A673 (cell line): ENCODE results near the gene ZNF391. TPM values are rescaled to one million over a fixed set of nuclear protein-coding genes. Genes with fewer than 3 reads are reported as not detected.
"Not testable (repeated sequence)": the region's sequence is repeated elsewhere in the genome, so short reads cannot be mapped to it uniquely, and the experiment has no call there.

Experiments
- BruUV-seq: library from RNA; stranded (reverse); fragments of 400-500 nt; replicated peaks from 2 replicates; lab custom pipeline; 2021; lab: Mats Ljungman, UMichigan
- CTCF ChIA-PET: fragments of 300-600 bp; sonication (Branson Sonifier 250); formaldehyde crosslinking; loops from one replicate; lab custom pipeline; 2022; ENCODE audit warnings: antibody characterized with exemption; lab: Charles Lee
- POLR2A ChIA-PET: fragments of 300-600 bp; sonication (Branson Sonifier 250); formaldehyde crosslinking; loops from one replicate; lab custom pipeline; 2022; ENCODE audit warnings: antibody characterized with exemption; ENCODE audit not compliant: low non-redundant PET; lab: Charles Lee
- DNase-seq: peaks from one replicate; pipeline ENCODE4 v3.0.0-alpha.2; 2015; ENCODE audit warnings: low spot score
- H3K27ac ChIP-seq: fragments of 200-600 bp; sonication (generic); 2 replicates; pipeline ENCODE4 v1.5.1; 2016; ENCODE audit warnings: mixed run types, low read depth, mild to moderate bottlenecking, mixed read lengths, antibody characterized with exemption, low read length; ENCODE audit not compliant: poor library complexity, severe bottlenecking
- H3K27me3 ChIP-seq: fragments of 200-600 bp; sonication (generic); replicated peaks from 2 replicates; pipeline ENCODE4 v1.6.1; 2017; ENCODE audit warnings: mixed run types, low read depth, mild to moderate bottlenecking, mixed read lengths, antibody characterized with exemption, low read length; ENCODE audit not compliant: insufficient read depth, poor library complexity
- H3K36me3 ChIP-seq: fragments of 200-600 bp; sonication (generic); 2 replicates; pipeline ENCODE4 v1.6.1; 2016; ENCODE audit warnings: mixed run types, mild to moderate bottlenecking, mixed read lengths, antibody characterized with exemption, low read length; ENCODE audit not compliant: insufficient read depth, poor library complexity, severe bottlenecking
- H3K4me1 ChIP-seq: fragments of 200-600 bp; sonication (generic); 2 replicates; pipeline ENCODE4 v1.6.1; 2017; ENCODE audit warnings: mixed run types, mild to moderate bottlenecking, mixed read lengths, antibody characterized with exemption, low read length; ENCODE audit not compliant: insufficient read depth, poor library complexity, severe bottlenecking
- H3K4me3 ChIP-seq: fragments of 200-600 bp; sonication (generic); 2 replicates; pipeline ENCODE4 v1.5.1; 2016; ENCODE audit warnings: low read depth, mixed run types, mild to moderate bottlenecking, mixed read lengths, low read length; ENCODE audit not compliant: poor library complexity, severe bottlenecking
- H3K9me3 ChIP-seq: fragments of 200-600 bp; sonication (generic); 2 replicates; pipeline ENCODE4 v1.6.1; 2016; ENCODE audit warnings: mixed run types, low read depth, mild to moderate bottlenecking, mixed read lengths, antibody characterized with exemption, low read length; ENCODE audit not compliant: poor library complexity, severe bottlenecking
- EZH2 ChIP-seq: fragments of 200-600 bp; sonication (generic); IDR thresholded peaks from 2 replicates; pipeline ENCODE4 v1.6.1; 2017; ENCODE audit warnings: borderline replicate concordance, low read depth, mild to moderate bottlenecking, mixed read lengths, antibody characterized with exemption, low read length; ENCODE audit not compliant: poor library complexity, severe bottlenecking
- intact Hi-C: fragments of 100-400 bp; cut with micrococcal nuclease; formaldehyde crosslinking; loops from one replicate; pipeline ENCODE4 v1.10.0; 2022; ENCODE audit not compliant: unreplicated experiment
- total RNA-seq: library from RNA; stranded (reverse); gene quantifications from 2 replicates; pipeline ENCODE4 v1.2.3, GENCODE V29; 2021
- TF ChIP-seq, protein P1 (sequence below): fragments of 300-800, 200-600 bp; sonication (generic); conservative IDR thresholded peaks from 2 replicates; pipeline ENCODE4 v1.5.1; 2017; ENCODE audit warnings: low read depth, mild to moderate bottlenecking, antibody characterized with exemption, low read length, moderate library complexity, mixed read lengths

Gene ZNF391
- total RNA-seq, 1 experiment from 2014 or later, result 2.8 TPM

DNA sequence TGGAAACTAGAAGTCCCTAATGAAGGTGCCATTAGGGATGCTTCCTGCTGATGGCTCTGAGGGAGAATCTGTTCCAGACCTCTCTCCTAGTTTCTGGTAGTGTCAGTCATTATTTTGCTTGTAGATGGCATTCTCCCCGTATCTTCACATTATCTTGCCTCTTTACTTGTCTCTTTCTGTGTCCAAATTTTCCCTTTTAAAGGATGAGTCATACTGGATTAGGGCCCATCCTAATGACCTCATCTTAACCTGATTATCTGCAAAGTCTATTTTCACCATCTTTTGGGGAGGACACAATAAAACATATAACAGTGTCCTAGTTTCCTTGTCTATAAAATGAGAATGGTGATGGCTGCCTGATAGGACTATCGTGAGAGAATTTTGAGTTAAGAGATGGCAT, 27.3 kb downstream of the ZNF391 start:
- no peak overlapping the region for H3K4me3 ChIP-seq
- no peak for DNase-seq
- TF ChIP-seq EZH2, result no peak
- TF ChIP-seq, protein P1, sequence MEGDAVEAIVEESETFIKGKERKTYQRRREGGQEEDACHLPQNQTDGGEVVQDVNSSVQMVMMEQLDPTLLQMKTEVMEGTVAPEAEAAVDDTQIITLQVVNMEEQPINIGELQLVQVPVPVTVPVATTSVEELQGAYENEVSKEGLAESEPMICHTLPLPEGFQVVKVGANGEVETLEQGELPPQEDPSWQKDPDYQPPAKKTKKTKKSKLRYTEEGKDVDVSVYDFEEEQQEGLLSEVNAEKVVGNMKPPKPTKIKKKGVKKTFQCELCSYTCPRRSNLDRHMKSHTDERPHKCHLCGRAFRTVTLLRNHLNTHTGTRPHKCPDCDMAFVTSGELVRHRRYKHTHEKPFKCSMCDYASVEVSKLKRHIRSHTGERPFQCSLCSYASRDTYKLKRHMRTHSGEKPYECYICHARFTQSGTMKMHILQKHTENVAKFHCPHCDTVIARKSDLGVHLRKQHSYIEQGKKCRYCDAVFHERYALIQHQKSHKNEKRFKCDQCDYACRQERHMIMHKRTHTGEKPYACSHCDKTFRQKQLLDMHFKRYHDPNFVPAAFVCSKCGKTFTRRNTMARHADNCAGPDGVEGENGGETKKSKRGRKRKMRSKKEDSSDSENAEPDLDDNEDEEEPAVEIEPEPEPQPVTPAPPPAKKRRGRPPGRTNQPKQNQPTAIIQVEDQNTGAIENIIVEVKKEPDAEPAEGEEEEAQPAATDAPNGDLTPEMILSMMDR, result no peak
- no peaks in the 10 kb centered on the region for H3K27me3 ChIP-seq
- H3K27ac ChIP-seq, result no peak overlapping the region
- intact Hi-C loops, result no loop called here
- no TSS peak for BruUV-seq
- ChIA-PET POLR2A (no interaction called here), CTCF (no interaction called here)
- H3K9me3 ChIP-seq, result no peaks in the 10 kb centered on the region
- H3K36me3 ChIP-seq, result no peaks in the 10 kb centered on the region
- H3K4me1 ChIP-seq, result no peaks in the 10 kb centered on the region

DNA sequence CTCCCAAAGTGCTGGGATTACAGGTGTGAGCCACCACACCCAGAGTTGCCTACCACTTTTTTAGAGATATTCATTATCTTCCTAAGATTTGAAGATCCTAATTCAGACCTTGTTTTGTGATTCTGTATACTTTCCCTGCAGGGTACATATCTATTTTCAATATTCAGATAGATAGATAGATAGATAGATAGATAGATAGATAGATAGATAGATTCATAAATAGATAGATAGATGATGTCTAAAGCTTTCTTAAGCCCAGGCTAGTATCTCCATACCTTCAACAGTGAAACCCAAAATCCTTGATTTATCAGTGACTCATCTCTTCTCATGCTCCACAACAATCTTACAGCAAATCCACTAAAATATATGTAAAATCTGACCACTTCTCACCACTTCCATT, 30.8 kb downstream of the ZNF391 start:
- Histone ChIP-seq H3K4me1 (no peaks in the 10 kb centered on the region), H3K9me3 (no peaks in the 10 kb centered on the region), H3K27me3 (no peaks in the 10 kb centered on the region), H3K36me3 (no peaks in the 10 kb centered on the region), H3K27ac (no peak overlapping the region), H3K4me3 (no peak overlapping the region)
- no peak for DNase-seq
- POLR2A ChIA-PET, result no interaction called here
- TF ChIP-seq, protein P1, result no peak
- no peak for TF ChIP-seq EZH2
- CTCF ChIA-PET, result no interaction called here
- intact Hi-C loops, result no loop called here
- BruUV-seq, result no TSS peak

DNA sequence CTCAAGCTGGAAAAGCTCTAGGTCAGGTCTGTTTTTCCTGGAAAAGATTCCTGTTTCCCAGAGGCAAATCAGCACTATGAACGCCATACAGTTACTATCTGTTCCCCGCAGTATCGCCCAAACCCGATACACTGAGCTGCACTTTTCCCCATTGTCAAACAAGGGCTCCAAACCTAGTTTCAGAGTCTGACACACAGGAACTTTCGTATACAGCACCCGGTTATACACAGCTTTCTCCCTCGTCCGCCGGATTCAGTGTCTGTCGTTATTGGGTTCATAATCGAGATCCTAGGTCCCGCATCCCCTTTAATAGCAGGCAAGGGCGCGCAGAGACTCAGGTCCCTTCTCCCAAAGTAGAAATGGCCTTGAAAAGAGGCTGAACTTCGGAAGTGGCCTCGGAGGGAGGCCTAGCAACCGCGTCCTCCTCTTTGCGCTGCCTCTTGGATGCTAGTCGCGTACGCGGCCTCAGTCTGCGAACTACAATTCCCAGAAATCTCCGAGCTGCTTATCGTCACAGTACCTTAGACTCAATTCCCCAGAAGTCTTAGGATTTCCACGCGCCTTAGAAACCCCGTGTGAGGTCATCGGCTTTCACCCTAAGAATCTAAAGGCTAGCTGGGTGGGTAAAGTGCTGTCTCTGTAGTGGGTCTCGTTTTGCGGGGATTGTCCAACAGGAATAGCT, 34.2 kb downstream of the ZNF391 start:
- Histone ChIP-seq H3K4me1 (no peaks in the 10 kb centered on the region), H3K9me3 (no peaks in the 10 kb centered on the region), H3K36me3 (no peaks in the 10 kb centered on the region), H3K4me3 (no peak overlapping the region), H3K27ac (no peak overlapping the region), H3K27me3 (no peaks in the 10 kb centered on the region)
- TF ChIP-seq, protein P1, result no peak
- intact Hi-C loops, result no loop called here
- no TSS peak for BruUV-seq
- ChIA-PET CTCF (no interaction called here), POLR2A (interaction anchor here (0.6 kb wide), 1 partner anchor 136 kb away, joined by 3 read pairs; no protein-coding TSS in a partner anchor)
- DNase-seq, result no peak

DNA sequence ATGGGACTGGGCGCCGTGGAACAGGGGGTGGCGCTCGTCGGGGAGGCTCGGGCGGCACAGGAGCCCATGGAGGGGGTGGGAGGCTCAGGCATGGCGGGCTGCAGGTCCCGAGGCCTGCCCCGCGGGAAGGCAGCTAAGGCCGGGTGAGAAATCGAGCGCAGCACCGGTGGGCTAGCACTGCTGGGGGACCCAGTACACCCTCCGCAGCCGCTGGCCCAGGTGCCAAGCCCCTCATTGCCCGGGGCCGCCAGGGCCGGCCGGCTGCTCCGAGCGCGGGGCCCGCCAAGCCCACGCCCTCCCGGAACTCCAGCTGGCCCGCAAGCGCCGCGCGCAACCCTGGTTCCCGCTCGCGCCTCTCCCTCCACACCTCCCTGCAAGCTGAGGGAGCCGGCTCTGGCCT, 36.3 kb downstream of the ZNF391 start:
- POLR2A ChIA-PET, DNase-seq, BruUV-seq: not testable (repeated sequence)

More for the DNA sequence above, 36.3 kb downstream of the ZNF391 start:
- H3K4me3 ChIP-seq, H3K9me3 ChIP-seq, CTCF ChIA-PET, H3K27me3 ChIP-seq, H3K27ac ChIP-seq, intact Hi-C loops, H3K36me3 ChIP-seq, H3K4me1 ChIP-seq: not testable (repeated sequence)
